H1 (cell line): Measurements from ENCODE around the gene CDK5. TPM values are rescaled to one million over a fixed set of nuclear protein-coding genes. Genes with fewer than 3 reads are reported as not detected.

Experiments
- CTCF ChIA-PET: fragments of 300-600 bp; sonication (Branson Sonifier 250); formaldehyde crosslinking; loops from one replicate; lab custom pipeline; 2021; ENCODE audit not compliant: partially characterized antibody; lab: Charles Lee
- POLR2A ChIA-PET: fragments of 300-600 bp; sonication (Branson Sonifier 250); formaldehyde crosslinking; loops from one replicate; lab custom pipeline; 2021; ENCODE audit warnings: inconsistent platforms; ENCODE audit not compliant: partially characterized antibody; lab: Charles Lee
- DNase-seq, 2 experiments: peaks; one replicate each; pipeline versions ENCODE4 v3.0.0 to v3.0.0-alpha.2; 2010 to 2022; ENCODE audit warnings: low spot score in 2 of 2, low read depth in 1 of 2, mixed read lengths in 1 of 2
- FAIRE-seq: peaks from 2 replicates; lab custom pipeline; 2011; peaks lifted over from hg19 to GRCh38; lab: Jason Lieb, UNC
- H2AFZ ChIP-seq: 2 replicates; pipeline ENCODE4 v1.8.1; 2012; ENCODE audit warnings: low read length, inconsistent platforms
- H2AK5ac ChIP-seq: 2 replicates; pipeline ENCODE4 v1.6.1; 2013; ENCODE audit warnings: low read depth, low read length
- H2BK120ac ChIP-seq: replicated peaks from 2 replicates; pipeline ENCODE3; 2013; ENCODE audit warnings: low read depth, low read length, inconsistent platforms
- H2BK12ac ChIP-seq: 2 replicates; pipeline ENCODE4 v1.6.1; 2013; ENCODE audit warnings: low read depth, low read length
- H2BK15ac ChIP-seq: 2 replicates; pipeline ENCODE4 v1.6.1; 2013; ENCODE audit warnings: low read length
- H2BK20ac ChIP-seq: 2 replicates; pipeline ENCODE4 v1.6.1; 2013; ENCODE audit warnings: low read length
- H2BK5ac ChIP-seq: 2 replicates; pipeline ENCODE4 v1.6.1; 2013; ENCODE audit warnings: low read depth, low read length
- H3K14ac ChIP-seq: 2 replicates; pipeline ENCODE4 v1.6.1; 2013; ENCODE audit warnings: inconsistent platforms; ENCODE audit not compliant: insufficient read length
- H3K18ac ChIP-seq: 2 replicates; pipeline ENCODE4 v1.6.1; 2013; ENCODE audit warnings: low read length; ENCODE audit errors: extremely low read depth
- H3K23ac ChIP-seq: 2 replicates; pipeline ENCODE4 v1.6.1; 2013; ENCODE audit warnings: inconsistent platforms; ENCODE audit not compliant: insufficient read length
- H3K23me2 ChIP-seq: 2 replicates; pipeline ENCODE4 v1.6.1; 2013; ENCODE audit warnings: low read depth, low read length
- H3K27ac ChIP-seq: 2 replicates; pipeline ENCODE4 v1.6.1; 2011; ENCODE audit warnings: low read depth, low read length, inconsistent platforms
- H3K27me3 ChIP-seq, 4 experiments: replicated peaks in 1 of 4; 1 replicate in 1 of 4; 2 replicates in 3 of 4; pipeline versions ENCODE4 v1.6.1 to v1.8.1; 2011 to 2013; ENCODE audit warnings: low read length in 3 of 4, mild to moderate bottlenecking in 3 of 4, inconsistent platforms in 2 of 4, mixed read lengths in 2 of 4, moderate library complexity in 1 of 4; ENCODE audit not compliant: control insufficient read depth in 3 of 4, insufficient read depth in 3 of 4; ENCODE audit errors: extremely low read depth in 1 of 4
- H3K36me3 ChIP-seq, 4 experiments: 2 replicates each; pipeline versions ENCODE4 v1.6.1 to v1.8.1; 2011 to 2013; ENCODE audit warnings: mild to moderate bottlenecking in 4 of 4, low read length in 3 of 4, moderate library complexity in 2 of 4, control low read depth in 1 of 4, inconsistent platforms in 1 of 4; ENCODE audit not compliant: insufficient read depth in 4 of 4, control insufficient read depth in 2 of 4
- H3K4ac ChIP-seq: replicated peaks from 2 replicates; pipeline ENCODE3; 2013; ENCODE audit warnings: low read length, low read depth, mixed read lengths, inconsistent platforms; ENCODE audit not compliant: insufficient read length
- H3K4me1 ChIP-seq, 4 experiments: replicated peaks in 1 of 4; 1 replicate in 1 of 4; 2 replicates in 3 of 4; pipeline versions ENCODE4 v1.6.1 to v1.8.1; 2011 to 2013; ENCODE audit warnings: low read length in 3 of 4, inconsistent platforms in 2 of 4, mixed read lengths in 1 of 4; ENCODE audit not compliant: insufficient read depth in 4 of 4, control insufficient read depth in 3 of 4
- H3K4me2 ChIP-seq, 2 experiments: 2 replicates each; pipeline versions ENCODE4 v1.6.1 to v1.8.1; 2011 to 2013; ENCODE audit warnings: low read depth in 2 of 2, low read length in 2 of 2, control low read depth in 1 of 2, inconsistent platforms in 1 of 2, mild to moderate bottlenecking in 1 of 2; ENCODE audit not compliant: insufficient read depth in 1 of 2
- H3K4me3 ChIP-seq, 4 experiments: fragments of 200-600, 300-600 bp in 1 of 4; sonication (generic), shearing (Covaris generic), sonication (Bioruptor Twin) in 1 of 4; 2 replicates each; pipeline versions ENCODE4 v1.5.1 to v1.8.1; 2011 to 2016; ENCODE audit warnings: low read length in 4 of 4, low read depth in 3 of 4, control low read depth in 2 of 4, inconsistent platforms in 2 of 4, mild to moderate bottlenecking in 2 of 4, mixed read lengths in 1 of 4, moderate library complexity in 1 of 4; ENCODE audit not compliant: insufficient read depth in 2 of 4; ENCODE audit errors: extremely low read depth in 1 of 4
- H3K56ac ChIP-seq: replicated peaks from 2 replicates; pipeline ENCODE3; 2013; ENCODE audit warnings: low read depth, mild to moderate bottlenecking, mixed read lengths, low read length, inconsistent platforms; ENCODE audit not compliant: insufficient read length
- H3K79me1 ChIP-seq: 2 replicates; pipeline ENCODE4 v1.6.1; 2013; ENCODE audit warnings: low read depth, low read length, control low read depth
- H3K79me2 ChIP-seq, 2 experiments: 2 replicates each; pipeline versions ENCODE4 v1.6.1 to v1.8.1; 2012 to 2013; ENCODE audit warnings: low read length in 2 of 2, mild to moderate bottlenecking in 2 of 2, inconsistent platforms in 1 of 2; ENCODE audit not compliant: insufficient read depth in 2 of 2, control insufficient read depth in 1 of 2
- H3K9ac ChIP-seq, 4 experiments: replicated peaks in 1 of 4; 1 replicate in 1 of 4; 2 replicates in 3 of 4; pipeline versions ENCODE4 v1.6.1 to v1.8.1; 2011 to 2013; ENCODE audit warnings: low read depth in 3 of 4, low read length in 3 of 4, control low read depth in 2 of 4, mild to moderate bottlenecking in 2 of 4, moderate library complexity in 2 of 4, inconsistent platforms in 1 of 4; ENCODE audit errors: extremely low read depth in 1 of 4
- H3K9me3 ChIP-seq, 2 experiments: 2 replicates each; pipeline versions ENCODE4 v1.6.1 to v1.8.1; 2012 to 2013; ENCODE audit warnings: mild to moderate bottlenecking in 2 of 2, moderate library complexity in 2 of 2, control low read depth in 1 of 2, inconsistent platforms in 1 of 2, low read depth in 1 of 2, low read length in 1 of 2, mixed read lengths in 1 of 2; ENCODE audit not compliant: insufficient read depth in 2 of 2
- H4K20me1 ChIP-seq, 2 experiments: replicated peaks in 1 of 2; 2 replicates each; pipeline versions ENCODE3 to v1.8.1; 2011 to 2013; ENCODE audit warnings: inconsistent platforms in 2 of 2, low read length in 2 of 2, mild to moderate bottlenecking in 1 of 2; ENCODE audit not compliant: insufficient read depth in 2 of 2, control insufficient read depth in 1 of 2
- H4K5ac ChIP-seq: 2 replicates; pipeline ENCODE4 v1.6.1; 2013; ENCODE audit warnings: low read length, low read depth, mixed read lengths, inconsistent platforms; ENCODE audit not compliant: insufficient read length
- H4K8ac ChIP-seq: 2 replicates; pipeline ENCODE4 v1.8.0; 2013; ENCODE audit warnings: mild to moderate bottlenecking, moderate library complexity, low read length, inconsistent platforms; ENCODE audit not compliant: insufficient read depth; ENCODE audit errors: extremely low read depth
- H4K91ac ChIP-seq: replicated peaks from 2 replicates; pipeline ENCODE3; 2013; ENCODE audit warnings: low read length, mixed read lengths, inconsistent platforms; ENCODE audit not compliant: insufficient read length
- BRCA1 ChIP-seq: IDR thresholded peaks from 2 replicates; pipeline ENCODE4 v1.6.1; 2012; ENCODE audit warnings: low read depth, low read length, improper control_type of control experiment
- CEBPB ChIP-seq: IDR thresholded peaks from 2 replicates; pipeline ENCODE4 v1.6.1; 2012; ENCODE audit warnings: low read depth, low read length
- CTBP2 ChIP-seq: IDR thresholded peaks from 2 replicates; pipeline ENCODE4 v1.7.0; 2011; ENCODE audit warnings: borderline replicate concordance, mild to moderate bottlenecking, moderate library complexity, mixed read lengths, low read length; ENCODE audit not compliant: insufficient read depth, insufficient read length
- HDAC2 ChIP-seq, 2 experiments: fragments of 300-600 bp in 1 of 2; sonication (generic) in 1 of 2; IDR thresholded peaks; 2 replicates each; pipeline ENCODE4 v1.6.1; 2011 to 2012; ENCODE audit warnings: low read depth in 2 of 2, low read length in 2 of 2, mild to moderate bottlenecking in 2 of 2, moderate library complexity in 2 of 2, borderline replicate concordance in 1 of 2, inconsistent platforms in 1 of 2
- HDAC6 ChIP-seq: IDR thresholded peaks from one replicate; pipeline ENCODE4 v1.7.1; 2012; ENCODE audit warnings: low read depth, mild to moderate bottlenecking, inconsistent platforms, low read length, moderate library complexity
- KDM1A ChIP-seq: fragments of 200-600, 300-600 bp; sonication (generic); IDR thresholded peaks from 2 replicates; pipeline ENCODE4 v1.7.1; 2016; ENCODE audit warnings: mild to moderate bottlenecking, low read length, borderline replicate concordance
- RFX5 ChIP-seq: IDR thresholded peaks from 2 replicates; pipeline ENCODE4 v1.6.1; 2011; ENCODE audit warnings: low read depth, low read length, improper control_type of control experiment, borderline replicate concordance
- SIN3A ChIP-seq, 2 experiments: IDR thresholded peaks in 1 of 2; conservative IDR thresholded peaks in 1 of 2; 2 replicates each; pipeline ENCODE4 v1.6.1; 2011 to 2012; ENCODE audit warnings: low read length in 2 of 2, improper control_type of control experiment in 1 of 2, low read depth in 1 of 2, mild to moderate bottlenecking in 1 of 2
- WGBS, 2 experiments: shearing (Covaris generic) in 1 of 2; methylation state at CpG; one replicate each; pipeline versions ENCODE4 v1.1.6 to v1.1.7; 2013 to 2015; ENCODE audit warnings: low lambda C conversion rate in 2 of 2, mixed read lengths in 2 of 2, inconsistent platforms in 1 of 2, low coverage in 1 of 2, missing lambda C conversion rate in 1 of 2; ENCODE audit not compliant: insufficient replicate concordance in 2 of 2, insufficient coverage in 1 of 2, insufficient read length in 1 of 2; ENCODE audit errors: extremely low coverage in 1 of 2, missing lambda C conversion rate in 1 of 2; 5-methylcytosine and 5-hydroxymethylcytosine counted together
- polyA plus RNA-seq, 7 experiments: library from polyadenylated mRNA; depleted of rRNA in 3 of 7; stranded (reverse) in 5 of 7; unstranded in 2 of 7; fragments of >200 nt in 5 of 7; fragments of 200-250 nt in 2 of 7; gene quantifications; 1 replicate in 5 of 7; 2 replicates in 1 of 7; 4 replicates in 1 of 7; pipeline versions ENCODE4 v1.2.1 to v1.2.3, GENCODE V29; 2011 to 2013; ENCODE audit warnings: missing spikeins in 2 of 7, mixed read lengths in 2 of 7
- total RNA-seq: library from RNA; stranded (reverse); fragmentation: NEBNext Ultra II Directional; extraction: Animal tissue kit (Norgen Biotek cat#: 25700); gene quantifications from 2 replicates; pipeline ENCODE4 v1.2.1, GENCODE V29; 2021

The CDK5 gene
- total and polyA plus RNA-seq, 2 of the 8 experiments (the other 6 are each of a cell fraction or from before 2014, with no cell fraction given) = 22.8 to 37.2 TPM

DNA sequence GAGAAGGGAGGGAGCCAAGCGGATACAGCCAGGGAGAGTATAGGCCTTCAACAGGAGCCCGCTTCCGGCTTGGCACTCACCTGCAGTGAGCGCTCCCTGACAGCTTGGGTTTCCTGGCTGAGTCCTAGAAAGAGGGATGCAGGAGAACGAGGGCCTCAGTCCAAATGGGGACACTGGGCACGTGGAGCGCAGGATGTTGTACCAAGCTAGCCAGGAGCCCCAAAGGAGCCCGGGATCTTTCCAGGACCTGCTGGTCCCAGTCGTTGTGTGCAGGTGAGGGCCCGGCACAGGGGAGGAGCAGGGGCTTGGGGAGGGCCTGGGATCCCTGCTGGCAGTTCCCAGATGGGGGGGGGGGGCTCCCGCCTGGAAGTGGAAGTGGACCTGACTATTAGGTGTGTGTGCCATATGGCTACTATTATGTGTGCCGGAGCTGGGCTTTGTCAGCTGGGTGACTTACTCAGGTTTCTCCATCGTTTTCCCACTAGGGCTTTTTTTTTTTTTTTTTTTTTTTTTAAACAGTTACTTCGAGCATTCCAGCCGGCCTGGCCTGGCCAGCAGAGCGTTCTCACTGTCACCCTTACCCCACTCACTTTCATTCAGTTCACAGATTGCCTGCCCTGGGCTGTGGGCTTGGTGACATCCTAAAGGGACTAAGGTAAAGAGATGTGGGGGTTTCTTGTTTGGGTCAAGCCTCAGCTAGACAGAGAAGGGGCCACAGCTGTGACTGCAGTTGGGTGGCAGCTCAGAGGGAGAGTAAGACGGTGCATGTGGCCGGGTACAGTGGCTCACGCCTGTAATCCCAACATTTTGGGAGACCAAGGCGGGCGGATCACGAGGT is 32.4 kb upstream of the CDK5 start:
- DNase-seq (no peak), FAIRE-seq (no peak)
- Histone ChIP-seq H3K79me2 (peaks cover 11 to 70% of the 10 kb centered on the region in 2 experiments; a peak in 3 of 4 replicates), H3K18ac (no peak overlapping the region; the same call in 1 of the 2 replicates), H3K56ac (no peak overlapping the region), H2BK120ac (no peak overlapping the region), H3K9me3 (no peaks in the 10 kb centered on the region), H3K79me1 (peaks cover 12% of the 10 kb centered on the region; the same call in 1 of the 2 replicates), H3K36me3 (no peaks in the 10 kb centered on the region), H2BK15ac (no peak overlapping the region), H3K4me2 (peak overlapping the region; percentile 73 to 83; a peak in 3 of 4 replicates), H2BK20ac (no peak overlapping the region), H3K27ac (no peak overlapping the region), H2BK5ac (no peak overlapping the region), H3K27me3 (peaks cover 0 to 21% (median 9%) of the 10 kb centered on the region in 4 experiments; a peak in 6 of 7 replicates), H2BK12ac (no peak overlapping the region), H4K5ac (no peak overlapping the region), H4K8ac (no peak overlapping the region; the same call in 1 of the 2 replicates), H4K20me1 (peaks cover 40 to 59% of the 10 kb centered on the region in 2 experiments), H3K23ac (no peak overlapping the region), H3K4ac (no peak overlapping the region), H2AK5ac (no peak overlapping the region), H3K9ac (peak overlapping the region in 2 of 4 experiments; percentile 6 to 56; a peak in 2 of 7 replicates), H3K4me3 (peak overlapping the region in 1 of 4 experiments; percentile 3; a peak in 2 of 8 replicates), H2AFZ (no peak overlapping the region), H4K91ac (no peak overlapping the region), H3K14ac (no peak overlapping the region), H3K4me1 (peaks cover 6 to 38% (median 23%) of the 10 kb centered on the region in 4 experiments), H3K23me2 (peaks cover 16% of the 10 kb centered on the region; the same call in 1 of the 2 replicates)
- ChIA-PET POLR2A (interaction anchor here (1.1 to 4.9 kb wide), 4 partner anchors 13 to 71 kb away, joined by 3 to 33 read pairs (median 5); no protein-coding TSS in a partner anchor), CTCF (interaction anchor here (0.7 to 15.1 kb wide), 19 partner anchors 13 to 105 kb away, joined by 3 to 448 read pairs (median 6); no protein-coding TSS in a partner anchor)
- 79% methylated on average over 21 of the region's 22 CpGs; no CpG with 5 or more reads in 1 of the 2 experiments for WGBS, 2 experiments
- TF ChIP-seq KDM1A = no peak
- no peak for TF ChIP-seq SIN3A (conservative IDR thresholded peaks at IDR 0.05 in 1 of 2, IDR thresholded peaks at IDR 0.05 in 1 of 2; ENCODE audit: low read depth in 1 of 2, low read length in 2 of 2)
- no peak for TF ChIP-seq HDAC6
- TF ChIP-seq CTBP2 = no peak
- TF ChIP-seq HDAC2 (IDR thresholded peaks at IDR 0.05; ENCODE audit: borderline replicate concordance in 1 of 2, low read depth in 2 of 2, low read length in 2 of 2) = no peak
- no peak for TF ChIP-seq RFX5
- TF ChIP-seq BRCA1 = no peak
- TF ChIP-seq CEBPB = no peak
